Kidney tubule cell (primary cell): Measurements from ENCODE around the gene GPR26.

Experiments
- DNase-seq: peaks from one replicate; pipeline ENCODE4 v3.0.0-alpha.2; 2018; ENCODE audit warnings: low spot score

Gene GPR26, protein sequence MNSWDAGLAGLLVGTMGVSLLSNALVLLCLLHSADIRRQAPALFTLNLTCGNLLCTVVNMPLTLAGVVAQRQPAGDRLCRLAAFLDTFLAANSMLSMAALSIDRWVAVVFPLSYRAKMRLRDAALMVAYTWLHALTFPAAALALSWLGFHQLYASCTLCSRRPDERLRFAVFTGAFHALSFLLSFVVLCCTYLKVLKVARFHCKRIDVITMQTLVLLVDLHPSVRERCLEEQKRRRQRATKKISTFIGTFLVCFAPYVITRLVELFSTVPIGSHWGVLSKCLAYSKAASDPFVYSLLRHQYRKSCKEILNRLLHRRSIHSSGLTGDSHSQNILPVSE

DNA sequence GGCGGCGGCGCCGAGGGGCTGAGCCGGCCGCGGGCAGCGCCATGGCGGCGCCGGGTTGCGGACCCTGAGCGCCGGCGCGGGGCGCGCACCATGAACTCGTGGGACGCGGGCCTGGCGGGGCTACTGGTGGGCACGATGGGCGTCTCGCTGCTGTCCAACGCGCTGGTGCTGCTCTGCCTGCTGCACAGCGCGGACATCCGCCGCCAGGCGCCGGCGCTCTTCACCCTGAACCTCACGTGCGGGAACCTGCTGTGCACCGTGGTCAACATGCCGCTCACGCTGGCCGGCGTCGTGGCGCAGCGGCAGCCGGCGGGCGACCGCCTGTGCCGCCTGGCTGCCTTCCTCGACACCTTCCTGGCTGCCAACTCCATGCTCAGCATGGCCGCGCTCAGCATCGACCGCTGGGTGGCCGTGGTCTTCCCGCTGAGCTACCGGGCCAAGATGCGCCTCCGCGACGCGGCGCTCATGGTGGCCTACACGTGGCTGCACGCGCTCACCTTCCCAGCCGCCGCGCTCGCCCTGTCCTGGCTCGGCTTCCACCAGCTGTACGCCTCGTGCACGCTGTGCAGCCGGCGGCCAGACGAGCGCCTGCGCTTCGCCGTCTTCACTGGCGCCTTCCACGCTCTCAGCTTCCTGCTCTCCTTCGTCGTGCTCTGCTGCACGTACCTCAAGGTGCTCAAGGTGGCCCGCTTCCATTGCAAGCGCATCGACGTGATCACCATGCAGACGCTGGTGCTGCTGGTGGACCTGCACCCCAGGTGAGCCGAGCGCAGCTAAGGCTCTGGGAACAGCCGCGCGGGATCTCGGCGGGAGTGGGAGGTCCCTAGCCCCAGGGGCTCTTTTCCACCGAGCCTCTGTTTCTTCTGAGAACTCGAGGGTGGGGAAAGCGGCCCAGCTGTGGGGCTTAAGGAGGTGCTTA lies at the start of gene GPR26:
Gene GPR26 (plus strand): TSS at position 38 of the 919 bp plus-strand sequence. CDS start 53 bp downstream, at position 91.
- DNase-seq, result no peak

DNA sequence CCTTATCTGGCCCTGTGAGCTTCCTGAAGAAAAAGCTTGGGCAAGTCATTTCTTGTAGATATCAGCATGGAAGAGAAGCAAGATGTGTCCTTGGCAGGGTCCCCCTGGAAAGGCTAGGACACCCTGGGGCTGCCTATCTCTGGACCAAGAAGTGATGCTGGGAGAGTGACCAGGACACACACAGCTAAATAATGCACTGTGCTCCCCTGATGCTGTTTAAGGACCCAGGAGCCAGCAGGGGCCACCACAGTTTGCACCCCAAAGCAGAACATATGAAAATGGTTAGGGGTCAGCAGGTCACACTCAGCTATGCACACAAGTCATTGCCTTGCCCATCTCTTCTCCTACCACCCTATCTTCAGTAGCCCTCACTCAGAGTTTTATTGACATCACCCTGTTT lies 47.9 kb upstream of the GPR26 start:
- no peak for DNase-seq

DNA sequence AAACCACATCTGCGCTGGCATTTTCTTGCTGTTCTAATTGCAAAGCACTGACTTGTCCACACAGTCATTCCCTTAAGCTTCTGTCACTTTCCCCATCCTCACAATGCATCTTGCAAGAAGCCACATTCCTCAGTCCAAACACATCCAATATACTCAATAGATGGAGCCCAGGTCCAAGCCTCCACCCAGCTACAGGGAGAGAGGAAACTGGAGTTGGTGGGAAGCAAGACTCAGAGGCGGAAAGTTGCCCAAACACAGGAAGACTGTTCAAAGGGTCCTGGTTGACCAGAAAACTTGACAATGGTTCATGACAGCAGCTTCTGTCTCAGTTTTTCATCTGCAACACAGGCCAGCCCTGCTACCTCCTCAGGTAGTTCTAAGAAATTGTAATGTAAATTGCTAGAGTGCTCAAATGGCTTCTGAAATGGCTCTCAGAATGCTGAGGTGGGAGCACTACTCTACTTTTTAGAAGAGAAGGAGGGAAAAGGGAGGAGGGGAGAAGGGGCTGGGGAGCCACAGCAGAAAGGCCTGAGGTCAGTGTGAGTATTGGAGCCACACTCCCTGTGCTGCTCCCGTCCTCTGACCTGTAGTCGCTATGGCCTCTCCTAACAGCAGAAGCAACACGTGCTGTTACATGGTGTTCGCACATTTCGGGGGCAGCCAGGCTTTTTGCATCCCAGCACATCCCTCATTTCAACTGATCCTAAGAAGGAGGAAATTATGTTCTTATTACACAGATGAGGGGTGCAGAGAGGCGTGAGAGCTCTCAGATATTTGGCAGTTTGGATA lies 46.9 kb upstream of the GPR26 start:
- no peak for DNase-seq

DNA sequence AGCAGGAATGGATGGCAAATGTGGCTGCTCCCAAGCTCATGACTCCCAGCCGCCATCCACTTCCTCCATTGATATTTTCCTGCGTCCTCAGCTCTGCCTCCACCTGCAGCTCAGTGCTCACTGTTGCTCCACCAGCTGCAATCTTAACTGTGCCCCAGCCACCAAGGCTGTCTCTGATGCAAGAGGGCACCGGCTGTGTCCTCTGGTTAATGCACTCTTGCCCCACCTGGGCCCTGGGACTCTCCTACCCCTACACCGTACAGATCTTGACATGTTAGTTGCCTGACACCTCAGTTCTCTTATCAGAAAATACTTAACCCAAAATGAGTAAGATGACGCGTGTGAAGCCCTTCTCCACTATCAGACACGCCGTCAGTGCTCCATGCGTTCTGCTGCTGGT lies 45.5 kb upstream of the GPR26 start:
- no peak for DNase-seq

DNA sequence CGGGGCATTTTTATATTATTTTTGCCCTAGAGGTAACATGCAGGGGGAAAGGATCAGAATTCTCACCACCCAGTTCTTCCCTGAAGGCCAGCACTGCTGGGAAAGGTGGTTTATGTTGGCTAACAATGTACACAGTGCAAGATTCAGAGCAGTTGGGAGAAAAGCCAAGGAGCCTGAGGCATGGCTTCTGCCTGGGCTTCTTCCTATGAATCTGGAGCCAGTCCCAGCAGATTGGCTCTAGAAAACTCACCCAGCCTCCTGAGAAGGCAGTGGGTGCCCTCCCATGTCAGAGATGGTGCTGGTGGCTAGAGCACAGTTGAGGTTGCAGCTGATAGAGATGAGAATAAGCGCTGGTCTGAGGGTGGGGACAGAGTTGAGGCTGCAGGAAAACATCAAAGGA lies 44.7 kb upstream of the GPR26 start:
- no peak for DNase-seq

DNA sequence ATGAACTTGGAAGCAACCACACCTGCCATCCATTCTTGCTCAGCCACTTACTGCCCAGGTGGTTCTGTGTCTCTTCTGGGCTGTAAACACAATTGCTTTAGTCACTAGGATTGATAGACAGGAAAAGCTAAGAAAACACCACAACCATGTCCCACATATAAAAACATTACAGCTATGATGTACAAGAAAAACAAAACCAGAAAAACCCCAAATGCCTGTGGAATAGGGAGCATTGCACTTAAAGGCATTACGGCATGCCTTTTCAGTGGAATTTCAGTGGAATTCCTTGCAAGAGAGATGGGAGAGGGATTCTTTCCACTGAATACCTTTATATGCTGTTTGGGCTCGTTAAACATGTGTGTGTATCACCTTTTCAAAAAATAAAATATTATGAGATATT lies 44.2 kb upstream of the GPR26 start:
- no peak for DNase-seq

DNA sequence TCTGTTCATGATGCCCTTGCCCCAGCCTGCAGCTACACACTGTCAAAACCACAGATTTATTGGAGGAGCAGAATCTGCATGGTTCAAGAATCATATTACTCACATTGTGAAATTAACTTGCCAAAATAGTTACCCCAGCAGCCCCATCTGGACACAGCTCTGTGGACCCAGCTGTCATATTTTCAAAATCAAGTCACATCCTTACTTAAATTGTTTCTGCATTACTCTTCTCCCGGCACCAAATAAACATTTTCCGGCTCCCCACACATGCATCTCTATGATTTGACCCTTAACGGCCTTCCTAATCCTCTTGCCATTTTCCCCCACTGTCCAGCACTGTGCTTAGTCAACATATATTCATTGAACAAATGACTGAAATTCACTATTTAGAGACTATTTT lies 43.8 kb upstream of the GPR26 start:
- no peak for DNase-seq

DNA sequence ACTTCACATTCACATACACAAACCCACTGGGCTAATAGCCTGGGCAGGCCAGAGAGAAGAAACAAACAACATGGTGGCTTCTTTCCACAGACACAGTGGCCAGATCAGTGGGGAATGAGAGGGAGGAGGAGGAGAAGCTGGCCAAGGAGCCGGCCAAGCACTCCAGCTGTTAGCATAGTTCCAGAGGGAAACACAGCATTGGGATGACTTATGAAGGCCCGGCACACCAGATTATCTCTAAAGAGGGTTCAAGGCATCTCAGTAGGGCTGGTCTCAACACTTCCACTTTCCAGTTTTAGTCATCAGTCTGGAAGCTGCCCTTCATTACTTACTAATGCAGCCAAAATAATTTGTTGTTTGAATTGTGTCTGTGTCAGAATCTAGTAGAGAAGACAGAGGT lies 42.1 kb upstream of the GPR26 start:
- no peak for DNase-seq

DNA sequence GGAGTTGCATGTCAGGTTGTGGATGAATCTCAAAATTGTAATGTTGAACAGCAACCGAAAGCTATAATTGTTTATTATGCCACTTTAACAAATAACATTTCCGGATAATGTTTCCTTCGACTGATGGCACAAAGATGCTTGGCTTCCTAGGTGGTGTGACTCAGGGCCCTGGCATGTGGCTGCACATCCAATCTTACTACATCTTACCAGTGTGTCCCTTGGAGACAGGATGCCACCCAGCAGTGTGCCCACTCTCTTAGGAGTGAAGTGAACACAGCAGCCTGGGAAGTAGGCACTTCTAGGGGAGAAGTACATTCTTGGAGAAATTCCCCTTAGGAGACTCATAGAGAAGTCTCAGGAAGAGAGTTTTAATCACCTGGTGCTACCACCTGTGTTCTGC lies 33.0 kb upstream of the GPR26 start:
- DNase-seq, result peak; percentile 31

DNA sequence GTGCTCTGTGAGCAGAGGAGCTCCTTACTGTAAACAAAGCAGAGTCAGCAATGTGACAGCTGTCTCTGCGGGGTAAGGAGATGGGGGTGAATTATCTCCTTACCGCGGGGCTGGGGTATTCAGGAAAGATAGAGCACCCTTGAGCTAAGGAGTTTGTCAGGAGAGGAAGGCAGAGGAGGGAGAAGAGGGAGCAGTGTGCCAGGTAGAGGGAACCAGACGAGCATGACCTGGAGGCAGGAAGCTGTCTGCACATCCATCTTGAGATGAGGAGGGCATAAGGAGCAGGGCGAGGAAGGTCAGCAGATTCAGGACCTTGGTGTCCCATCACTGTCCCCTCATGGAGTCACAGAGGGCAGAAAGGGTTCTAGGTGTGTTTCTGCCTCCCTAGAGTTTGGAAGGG lies 32.5 kb upstream of the GPR26 start:
- DNase-seq, result no peak

DNA sequence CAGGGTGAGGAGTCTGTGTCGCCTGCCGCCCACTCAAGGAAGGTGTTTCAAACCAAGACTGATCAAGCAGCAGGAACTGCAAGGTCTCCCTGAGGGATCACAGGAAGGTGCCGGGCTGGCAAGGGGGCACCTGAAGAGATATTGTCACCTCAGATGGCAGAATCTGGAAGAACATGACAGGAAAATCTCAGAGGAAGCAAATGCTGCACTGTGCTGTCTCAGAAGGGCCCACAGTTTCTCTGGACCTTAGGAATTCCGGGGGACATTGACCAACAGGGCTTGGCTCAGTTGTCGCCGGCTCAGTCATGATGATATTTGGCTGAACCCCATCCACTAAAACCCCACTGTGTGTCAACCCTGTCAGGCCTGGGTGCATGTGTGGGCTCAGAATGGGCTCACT lies 31.9 kb upstream of the GPR26 start:
- no peak for DNase-seq

DNA sequence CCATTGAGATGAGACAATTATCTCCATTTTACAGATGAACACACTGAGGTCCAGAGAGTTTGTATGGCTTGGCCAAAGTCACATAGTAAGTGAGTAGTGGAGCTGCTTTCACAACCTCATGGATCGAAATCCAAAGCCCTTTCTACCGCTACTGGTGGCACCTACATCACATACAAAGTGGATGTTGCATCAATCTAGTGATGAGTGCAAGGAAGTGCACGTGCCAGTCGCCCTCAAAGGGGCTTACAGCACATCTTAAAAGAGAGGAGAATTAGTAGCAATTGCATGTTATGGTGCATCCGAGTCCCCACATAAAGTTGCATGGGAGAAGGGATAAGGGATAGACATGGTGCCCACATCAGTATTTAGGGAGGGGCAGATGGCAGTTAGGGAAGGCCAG lies 31.0 kb upstream of the GPR26 start:
- no peak for DNase-seq

DNA sequence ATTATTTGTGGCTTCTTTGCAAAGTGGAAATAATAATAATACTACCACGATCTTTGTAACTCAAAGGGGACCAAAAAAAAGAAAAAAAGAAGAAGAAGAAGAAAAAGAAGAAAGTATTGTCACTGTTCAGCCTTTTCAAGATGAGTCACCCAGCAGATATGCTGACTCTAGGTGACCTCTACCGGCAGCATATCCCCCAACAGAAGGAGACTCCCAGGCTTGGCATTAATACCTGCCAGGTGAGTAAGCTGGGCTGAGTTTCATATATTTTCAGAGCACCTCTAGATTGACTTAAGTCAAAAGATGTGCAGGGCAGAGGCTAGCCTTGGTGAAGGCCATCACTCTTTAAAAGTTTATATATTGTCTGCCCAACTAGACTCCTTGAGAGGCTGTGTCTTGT lies 30.4 kb upstream of the GPR26 start:
- peak; percentile 64 for DNase-seq

DNA sequence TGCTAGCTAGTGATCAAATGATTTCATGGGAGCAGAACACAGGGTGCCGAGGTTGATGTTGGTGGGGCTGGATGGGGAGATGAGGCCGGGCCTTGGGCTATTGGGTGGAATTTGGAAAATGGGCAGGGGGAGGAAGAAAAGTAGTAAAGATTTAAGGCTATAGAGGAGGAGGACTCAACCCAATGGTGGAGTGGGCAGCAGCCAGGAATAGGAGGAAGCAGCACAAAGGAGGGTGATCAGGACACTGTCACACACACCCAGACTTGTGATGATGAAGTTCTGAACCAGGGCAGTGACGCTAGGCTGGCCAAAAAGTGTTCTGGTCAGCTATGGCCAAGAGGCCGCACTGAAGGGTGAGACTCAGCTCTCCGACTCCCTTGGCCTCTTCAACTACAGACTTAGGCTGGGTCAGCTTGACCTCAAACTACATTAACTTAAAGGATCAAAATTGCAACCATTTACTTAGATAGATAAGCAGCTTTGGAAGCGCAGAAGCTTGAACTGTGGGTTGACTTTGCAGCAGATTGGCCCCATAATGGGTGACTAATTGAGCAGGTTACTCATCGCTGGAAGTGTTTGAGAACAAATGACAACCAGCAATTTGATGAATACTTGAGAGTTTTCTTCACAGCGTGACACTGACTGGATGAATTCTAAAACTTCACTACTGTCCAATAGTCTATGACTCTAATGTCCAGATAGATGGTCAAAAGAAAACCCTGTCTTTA lies 29.4 kb upstream of the GPR26 start:
- DNase-seq, result peak; percentile 43

DNA sequence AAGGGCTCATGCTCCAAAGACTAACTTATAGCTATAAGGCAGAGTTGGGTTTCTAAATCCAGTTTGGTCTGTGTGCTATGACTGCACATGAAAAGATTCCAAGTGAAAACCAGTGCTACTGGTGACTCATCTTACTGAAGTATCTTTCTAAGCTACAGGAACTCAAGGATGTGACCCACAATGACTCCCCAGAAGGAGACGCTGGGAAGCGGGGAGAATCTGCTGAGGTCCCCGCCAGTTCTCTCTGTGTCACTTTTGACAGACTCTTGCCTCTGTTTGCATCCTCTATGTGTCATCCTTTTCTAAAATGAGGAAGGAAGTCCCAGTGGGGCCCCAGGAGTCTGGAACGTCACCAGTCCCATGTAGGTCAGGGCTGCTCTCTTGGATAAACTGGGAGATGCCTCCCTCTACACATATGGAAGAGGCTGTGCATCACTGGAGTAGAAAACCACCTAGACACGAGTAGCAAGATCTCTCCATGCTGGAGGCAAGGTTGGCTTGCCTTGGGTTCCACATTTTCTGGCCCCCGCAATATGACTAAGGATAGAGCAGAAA lies 28.8 kb upstream of the GPR26 start:
- DNase-seq, result peak; percentile 62

DNA sequence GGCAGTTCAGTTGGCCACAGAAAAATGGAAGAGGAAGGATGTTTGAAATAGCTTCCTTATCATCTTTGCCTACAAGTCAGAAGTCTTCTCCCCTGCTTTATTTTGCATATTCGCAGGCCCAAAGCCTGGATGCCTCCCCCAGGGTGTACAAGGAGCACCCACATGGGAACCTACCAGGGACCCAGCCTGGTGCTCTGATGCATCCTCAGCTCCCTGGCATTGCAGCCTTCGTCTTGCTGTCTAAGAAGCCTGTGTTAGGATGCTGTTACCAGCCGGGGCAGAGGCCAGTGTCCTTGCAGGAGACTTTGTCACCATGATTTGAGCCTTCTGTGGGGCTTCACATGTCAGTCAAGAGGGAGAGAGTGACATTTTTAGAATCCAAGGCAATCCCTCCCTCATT lies 27.0 kb upstream of the GPR26 start:
- DNase-seq, result no peak

DNA sequence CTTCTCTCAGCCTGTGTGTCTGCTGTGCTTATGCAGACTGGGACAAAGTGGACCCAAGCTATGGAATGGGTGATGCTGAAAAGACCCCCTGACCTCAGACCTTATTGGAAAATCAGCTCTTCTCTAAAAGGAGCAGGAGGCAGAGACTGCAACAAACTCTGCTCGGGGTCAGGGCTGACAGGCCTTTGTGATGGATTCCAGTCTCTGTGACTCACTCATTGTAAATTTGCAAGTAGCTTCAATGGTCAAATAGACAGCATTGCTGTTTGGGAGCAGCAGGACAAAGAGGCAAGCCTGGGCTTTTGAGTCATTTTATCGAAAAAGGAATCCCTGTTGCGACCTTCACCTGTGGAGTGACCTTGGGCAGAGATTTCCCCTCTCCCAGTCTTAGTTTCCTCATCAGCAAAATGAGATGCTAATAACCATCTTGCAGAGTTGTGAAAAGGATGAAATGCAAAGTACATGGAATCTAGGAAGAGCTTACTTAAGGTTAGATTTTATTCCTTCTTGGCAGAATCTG lies 26.1 kb upstream of the GPR26 start:
- peak; percentile 40 for DNase-seq

DNA sequence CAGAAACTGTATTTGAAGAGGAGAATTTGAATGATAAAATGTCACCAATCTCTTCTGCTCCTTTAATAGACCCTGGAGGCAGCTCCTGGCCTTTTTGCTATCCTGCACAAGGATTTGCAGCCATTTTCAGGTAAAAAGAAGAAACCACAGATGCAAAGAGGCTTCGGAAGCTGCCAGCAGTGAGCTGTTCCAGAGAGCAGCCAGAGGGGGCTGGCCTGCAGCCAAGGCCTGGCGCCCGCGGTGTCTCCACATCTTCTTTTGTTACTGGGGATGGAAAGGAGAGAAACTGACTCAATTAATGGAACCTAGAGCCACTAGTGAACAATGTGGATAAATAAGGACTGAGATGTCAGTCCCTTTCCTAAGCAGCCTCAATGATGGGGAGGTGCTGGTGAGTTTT lies 23.9 kb upstream of the GPR26 start:
- DNase-seq, result no peak

DNA sequence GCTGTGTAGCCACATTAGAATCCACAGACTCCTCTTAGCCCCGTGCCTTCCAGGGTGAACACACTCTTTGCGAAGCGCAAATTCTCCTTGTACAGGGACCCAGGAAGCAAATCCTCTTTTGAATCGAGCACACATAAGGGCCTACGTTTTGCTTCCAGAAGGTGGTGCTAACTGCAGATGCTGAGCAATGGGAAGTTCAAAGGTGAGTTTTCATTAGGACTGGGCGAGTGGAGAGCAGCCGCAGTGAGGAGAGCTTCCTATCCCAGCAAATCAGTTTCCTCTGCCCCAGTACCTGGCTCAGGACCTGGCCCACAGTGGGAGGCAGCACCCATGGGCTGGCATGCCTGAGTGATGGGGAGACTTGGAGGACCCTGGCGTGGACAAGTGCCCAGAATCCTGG lies 23.5 kb upstream of the GPR26 start:
- no peak for DNase-seq

DNA sequence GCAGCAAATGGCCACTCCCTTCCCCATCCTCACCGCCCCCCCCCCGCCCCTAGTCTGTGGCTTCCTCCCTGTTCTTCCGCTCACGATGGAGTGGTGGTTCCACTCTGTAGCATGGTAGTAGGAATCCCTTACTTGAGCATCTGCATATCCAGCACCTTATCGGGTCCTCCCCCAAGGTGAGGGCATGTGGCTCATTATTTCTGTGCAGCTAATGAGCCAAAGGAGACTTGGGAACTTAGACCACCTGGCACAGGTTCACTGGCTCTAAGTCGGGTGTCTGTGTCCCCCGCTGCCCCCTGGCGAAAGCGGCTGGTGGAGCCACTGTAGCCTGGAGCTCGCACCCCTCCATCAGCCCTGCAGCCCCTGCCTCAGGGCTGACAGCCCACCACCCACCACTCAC lies 22.8 kb upstream of the GPR26 start:
- DNase-seq, result no peak

DNA sequence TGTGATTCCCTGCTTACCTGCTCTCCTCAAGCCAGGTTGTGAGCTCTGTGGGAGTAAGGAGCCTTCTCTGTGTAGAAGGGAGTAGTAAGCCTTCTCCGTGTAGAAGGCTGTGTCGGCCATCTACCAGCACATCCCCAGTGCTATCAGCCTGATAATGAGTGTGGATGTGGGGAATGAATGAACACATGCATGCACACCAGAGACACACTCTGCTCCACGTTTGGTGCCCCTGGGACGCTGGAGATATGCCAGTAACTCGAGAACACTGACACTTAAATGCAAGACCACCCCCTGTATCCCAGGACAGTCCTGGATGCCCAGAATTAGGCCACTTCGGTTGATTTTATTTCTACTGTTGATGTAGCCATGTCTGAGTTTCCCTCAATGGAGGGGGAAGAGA lies 21.1 kb upstream of the GPR26 start:
- no peak for DNase-seq
